Astrocyte (in vitro differentiated cells and primary cell): ENCODE data around the gene C6orf89. TPM values are rescaled to one million over a fixed set of nuclear protein-coding genes. Genes with fewer than 3 reads are reported as not detected.
"Not testable (repeated sequence)": the region's sequence is repeated elsewhere in the genome, so short reads cannot be mapped to it uniquely, and the experiment has no call there.

Experiments
- DNase-seq: peaks from one replicate; pipeline ENCODE4 v3.0.0-alpha.2; 2010; ENCODE audit warnings: low read depth
- FAIRE-seq: peaks from 2 replicates; lab custom pipeline; 2011; peaks lifted over from hg19 to GRCh38; lab: Jason Lieb, UNC
- H2AFZ ChIP-seq: 2 replicates; pipeline ENCODE4 v1.6.0; 2012; ENCODE audit warnings: low read depth, low read length, inconsistent platforms
- H3K27ac ChIP-seq: 2 replicates; pipeline ENCODE4 v1.5.1; 2011; ENCODE audit warnings: low read depth, low read length, inconsistent platforms
- H3K27me3 ChIP-seq: 2 replicates; pipeline ENCODE4 v1.6.0; 2011; ENCODE audit warnings: low read length, inconsistent platforms; ENCODE audit not compliant: insufficient read depth
- H3K36me3 ChIP-seq: 2 replicates; pipeline ENCODE4 v1.5.1; 2011; ENCODE audit warnings: low read length, inconsistent platforms; ENCODE audit not compliant: insufficient read depth
- H3K4me1 ChIP-seq: 2 replicates; pipeline ENCODE4 v1.5.1; 2011; ENCODE audit warnings: low read length, inconsistent platforms; ENCODE audit not compliant: insufficient read depth
- H3K4me2 ChIP-seq: 2 replicates; pipeline ENCODE4 v1.6.0; 2012; ENCODE audit warnings: low read length, inconsistent platforms
- H3K4me3 ChIP-seq: 2 replicates; pipeline ENCODE4 v1.5.1; 2011; ENCODE audit warnings: low read depth, mild to moderate bottlenecking, low read length, inconsistent platforms; ENCODE audit not compliant: insufficient read depth
- H3K79me2 ChIP-seq: 2 replicates; pipeline ENCODE4 v1.6.0; 2012; ENCODE audit warnings: mild to moderate bottlenecking, low read length, inconsistent platforms; ENCODE audit not compliant: insufficient read depth
- H3K9ac ChIP-seq: 2 replicates; pipeline ENCODE4 v1.6.0; 2012; ENCODE audit warnings: mild to moderate bottlenecking, low read length, inconsistent platforms
- H3K9me3 ChIP-seq: 2 replicates; pipeline ENCODE4 v1.5.1; 2012; ENCODE audit warnings: low read depth, mild to moderate bottlenecking, low read length, inconsistent platforms; ENCODE audit not compliant: insufficient read depth
- H4K20me1 ChIP-seq: 2 replicates; pipeline ENCODE4 v1.6.0; 2012; ENCODE audit warnings: low read length, inconsistent platforms; ENCODE audit not compliant: insufficient read depth
- H3K27ac Mint-ChIP-seq: one replicate; pipeline ENCODE4 v1.8.0; 2021; ENCODE audit warnings: mild to moderate bottlenecking, mixed read lengths; ENCODE audit not compliant: unreplicated experiment
- H3K27me3 Mint-ChIP-seq: one replicate; pipeline ENCODE4 v1.8.0; 2021; ENCODE audit warnings: low read depth, mixed read lengths; ENCODE audit not compliant: unreplicated experiment
- H3K36me3 Mint-ChIP-seq: one replicate; pipeline ENCODE4 v1.8.0; 2021; ENCODE audit warnings: low read depth, mixed read lengths; ENCODE audit not compliant: unreplicated experiment
- H3K4me1 Mint-ChIP-seq: one replicate; pipeline ENCODE4 v1.8.0; 2021; ENCODE audit warnings: low read depth, mixed read lengths; ENCODE audit not compliant: unreplicated experiment
- H3K4me3 Mint-ChIP-seq: one replicate; pipeline ENCODE4 v1.8.0; 2021; ENCODE audit warnings: mild to moderate bottlenecking, moderate library complexity, mixed read lengths; ENCODE audit not compliant: unreplicated experiment
- H3K9me3 Mint-ChIP-seq: one replicate; pipeline ENCODE4 v1.8.0; 2021; ENCODE audit warnings: mild to moderate bottlenecking, mixed read lengths; ENCODE audit not compliant: unreplicated experiment
- EZH2 ChIP-seq: IDR thresholded peaks from 2 replicates; pipeline ENCODE4 v1.6.1; 2012; ENCODE audit warnings: mild to moderate bottlenecking, low read length, inconsistent platforms; ENCODE audit not compliant: insufficient read depth
- total RNA-seq: library from RNA; stranded (reverse); gene quantifications from 2 replicates; pipeline ENCODE4 v1.2.1, GENCODE V29; 2021
- TF ChIP-seq, protein P1 (sequence below): IDR thresholded peaks from 2 replicates; pipeline ENCODE4 v1.5.1; 2011; ENCODE audit warnings: low read depth, mild to moderate bottlenecking, inconsistent platforms, low read length, moderate library complexity; ENCODE audit not compliant: insufficient read depth

Gene C6orf89
- total RNA-seq, 1 donor from 2014 or later, result 37.8 TPM

DNA sequence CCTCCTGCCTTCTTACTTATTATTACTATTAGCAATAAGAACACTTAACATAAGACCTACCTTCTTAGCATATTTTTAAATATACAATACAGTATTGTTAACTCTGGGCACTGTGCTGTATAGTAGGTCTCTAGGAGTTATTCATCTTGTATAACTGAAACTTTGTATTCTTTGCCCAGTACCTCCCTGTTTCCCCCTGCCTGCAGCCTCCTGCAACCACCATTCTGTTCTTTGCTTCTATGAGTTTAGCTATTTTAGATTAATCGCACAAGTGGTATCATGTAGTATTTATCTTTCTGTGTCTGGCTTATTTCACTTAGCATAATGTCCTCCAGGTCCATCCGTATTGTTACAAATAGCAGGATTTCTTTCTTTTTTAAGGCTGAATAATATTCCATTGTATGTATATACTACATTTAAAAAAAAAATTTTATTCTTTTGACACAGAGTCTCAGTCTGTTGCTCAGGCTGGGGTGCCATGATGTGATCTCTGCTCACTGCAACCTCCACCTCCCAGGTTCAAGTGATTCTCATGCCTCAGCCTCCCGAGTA lies 4.4 kb downstream of the C6orf89 start:
- H2AFZ ChIP-seq, result no peak overlapping the region
- H3K36me3 Mint-ChIP-seq, result peaks cover 12% of the 10 kb centered on the region
- FAIRE-seq, result no peak
- H4K20me1 ChIP-seq, result peaks cover 15% of the 10 kb centered on the region
- no peak overlapping the region for H3K4me3 Mint-ChIP-seq
- peaks cover 6% of the 10 kb centered on the region for H3K4me1 Mint-ChIP-seq
- H3K4me1 ChIP-seq, result peaks cover 7% of the 10 kb centered on the region
- H3K27me3 ChIP-seq, result no peaks in the 10 kb centered on the region
- no peaks in the 10 kb centered on the region for H3K9me3 Mint-ChIP-seq
- H3K9ac ChIP-seq, result no peak overlapping the region
- H3K9me3 ChIP-seq, result no peaks in the 10 kb centered on the region
- no peak overlapping the region for H3K27ac ChIP-seq
- DNase-seq, result no peak
- no peak overlapping the region for H3K27ac Mint-ChIP-seq
- H3K79me2 ChIP-seq, result peaks cover 50% of the 10 kb centered on the region
- no peaks in the 10 kb centered on the region for H3K27me3 Mint-ChIP-seq
- peaks cover 7% of the 10 kb centered on the region for H3K36me3 ChIP-seq
- no peak for TF ChIP-seq EZH2
- TF ChIP-seq, protein P1, sequence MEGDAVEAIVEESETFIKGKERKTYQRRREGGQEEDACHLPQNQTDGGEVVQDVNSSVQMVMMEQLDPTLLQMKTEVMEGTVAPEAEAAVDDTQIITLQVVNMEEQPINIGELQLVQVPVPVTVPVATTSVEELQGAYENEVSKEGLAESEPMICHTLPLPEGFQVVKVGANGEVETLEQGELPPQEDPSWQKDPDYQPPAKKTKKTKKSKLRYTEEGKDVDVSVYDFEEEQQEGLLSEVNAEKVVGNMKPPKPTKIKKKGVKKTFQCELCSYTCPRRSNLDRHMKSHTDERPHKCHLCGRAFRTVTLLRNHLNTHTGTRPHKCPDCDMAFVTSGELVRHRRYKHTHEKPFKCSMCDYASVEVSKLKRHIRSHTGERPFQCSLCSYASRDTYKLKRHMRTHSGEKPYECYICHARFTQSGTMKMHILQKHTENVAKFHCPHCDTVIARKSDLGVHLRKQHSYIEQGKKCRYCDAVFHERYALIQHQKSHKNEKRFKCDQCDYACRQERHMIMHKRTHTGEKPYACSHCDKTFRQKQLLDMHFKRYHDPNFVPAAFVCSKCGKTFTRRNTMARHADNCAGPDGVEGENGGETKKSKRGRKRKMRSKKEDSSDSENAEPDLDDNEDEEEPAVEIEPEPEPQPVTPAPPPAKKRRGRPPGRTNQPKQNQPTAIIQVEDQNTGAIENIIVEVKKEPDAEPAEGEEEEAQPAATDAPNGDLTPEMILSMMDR, result no peak
- H3K4me2 ChIP-seq, result no peak overlapping the region
- no peak overlapping the region for H3K4me3 ChIP-seq

- not testable (repeated sequence) for H3K4me1 ChIP-seq, H3K27me3 Mint-ChIP-seq, H3K4me1 Mint-ChIP-seq, H3K4me2 ChIP-seq, H3K4me3 Mint-ChIP-seq, H3K9ac ChIP-seq, H3K9me3 ChIP-seq, FAIRE-seq, H3K27ac Mint-ChIP-seq, H3K9me3 Mint-ChIP-seq, H3K27me3 ChIP-seq, H2AFZ ChIP-seq, H3K36me3 ChIP-seq, H3K27ac ChIP-seq, DNase-seq, H3K4me3 ChIP-seq
- peaks cover 47% of the 10 kb centered on the region for H3K79me2 ChIP-seq
- H4K20me1 ChIP-seq, result peaks cover 15% of the 10 kb centered on the region
- peaks cover 12% of the 10 kb centered on the region for H3K36me3 Mint-ChIP-seq
Observed at GRCh38 chr6:36891153-36891552, 5.4 kb downstream of the C6orf89 start.

- H3K27ac Mint-ChIP-seq, result no peak overlapping the region
- H3K4me1 Mint-ChIP-seq, result no peaks in the 10 kb centered on the region
Observed at GRCh38 chr6:36893976-36894932, 8.5 kb downstream of the C6orf89 start.

More at GRCh38 chr6:36893976-36894932, 8.5 kb downstream of the C6orf89 start:
- Histone ChIP-seq H3K4me2 (no peak overlapping the region), H2AFZ (no peak overlapping the region), H3K79me2 (peaks cover 17% of the 10 kb centered on the region), H3K9me3 (no peaks in the 10 kb centered on the region), H3K27me3 (no peaks in the 10 kb centered on the region), H4K20me1 (peaks cover 15% of the 10 kb centered on the region), H3K4me3 (no peak overlapping the region), H3K4me1 (no peaks in the 10 kb centered on the region), H3K36me3 (peaks cover 13% of the 10 kb centered on the region), H3K9ac (no peak overlapping the region), H3K27ac (no peak overlapping the region)
- DNase-seq (no peak), FAIRE-seq (no peak)
- H3K27me3 Mint-ChIP-seq, result no peaks in the 10 kb centered on the region
- no peaks in the 10 kb centered on the region for H3K9me3 Mint-ChIP-seq
- peaks cover 12% of the 10 kb centered on the region for H3K36me3 Mint-ChIP-seq
- H3K4me3 Mint-ChIP-seq, result no peak overlapping the region
- no peak for TF ChIP-seq EZH2
- TF ChIP-seq, protein P1, result no peak
